ENCODE measurements around the gene KLK3. TPM values are rescaled to one million over a fixed set of nuclear protein-coding genes. Genes with fewer than 3 reads are reported as not detected.

Gene KLK3
- total and polyA plus RNA-seq, 2 of the 13 experiments (the other 11 are each of a cell fraction or from before 2014, with no cell fraction given), result not detected

DNA sequence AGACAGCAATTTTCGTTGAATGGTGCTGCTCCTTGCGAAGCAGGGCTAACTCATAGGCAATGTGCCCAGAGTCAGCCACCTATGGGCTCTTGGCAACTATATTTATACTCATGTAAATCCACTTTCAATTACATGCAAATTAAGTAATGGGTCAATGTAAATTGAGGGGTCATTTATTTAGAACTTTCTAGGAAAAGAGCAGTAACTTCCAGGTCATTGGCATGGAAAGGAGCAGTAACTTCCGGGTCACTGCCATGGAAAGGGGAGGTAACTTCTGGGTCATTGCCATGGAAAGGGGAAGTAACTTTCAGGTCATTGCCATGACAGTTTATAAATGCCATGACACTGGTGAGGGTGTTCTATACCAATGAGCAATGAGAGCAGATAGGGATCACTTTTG is 44.9 kb downstream of the KLK3 start:
- ATAC-seq, result no peak
- no peak overlapping the region for H3K9ac ChIP-seq (ENCODE audit: insufficient read depth, low read depth, low read length)
- CTCF ChIA-PET (ENCODE audit: low intra/inter-chr PET ratio, low total read pairs), result no interaction called here
- POLR2A ChIA-PET, result no interaction called here
- H3K27me3 ChIP-seq (ENCODE audit: control insufficient read depth in 1 of 2, insufficient read depth in 2 of 2, low read length in 2 of 2), result no peaks in the 10 kb centered on the region; a peak in 1 of 5 replicates
- no peak for FAIRE-seq
- H3K4me3 ChIP-seq (replicated peaks in 1 of 3; ENCODE audit: insufficient read depth in 1 of 3, low read depth in 2 of 3, low read length in 3 of 3), result no peak overlapping the region
- 10% methylated on average over 3 of the region's 3 CpGs for WGBS (ENCODE audit: low lambda C conversion rate)
- H3K4me2 ChIP-seq (ENCODE audit: low read depth, low read length), result no peak overlapping the region
- no peaks in the 10 kb centered on the region for H3K79me2 ChIP-seq (ENCODE audit: insufficient read depth, low read length)
- DNase-seq (ENCODE audit: low spot score), result no peak
- H3K36me3 ChIP-seq (replicated peaks in 1 of 2; ENCODE audit: control insufficient read depth in 1 of 2, insufficient read depth in 2 of 2, low read length in 2 of 2), result no peaks in the 10 kb centered on the region
- no peaks in the 10 kb centered on the region for H4K20me1 ChIP-seq (ENCODE audit: insufficient read depth, low read length)
- intact Hi-C loops (cut with micrococcal nuclease; ENCODE audit: unreplicated experiment), result no loop called here
- H2AFZ ChIP-seq (ENCODE audit: low read length), result no peak overlapping the region
- H3K9me3 ChIP-seq (ENCODE audit: low read length), result no peaks in the 10 kb centered on the region
- in situ Hi-C loops (cut with HindIII; ENCODE audit: extremely low pct_ligation_motif_present, low pct_unique_long_range_greater_than_20kb), result no loop called here
- H3K27ac ChIP-seq (ENCODE audit: extremely low read length, insufficient read depth, low read length), result no peak overlapping the region
- TF ChIP-seq GABPB1 (CRISPR knock-in tag; IDR thresholded peaks at IDR 0.05), result peak; percentile 18; the same call in 1 of the 2 replicates
- no peak for TF ChIP-seq RAD51 (IDR thresholded peaks at IDR 0.05; ENCODE audit: borderline replicate concordance)
- TF ChIP-seq NR2C2 (CRISPR knock-in tag; IDR thresholded peaks at IDR 0.05; ENCODE audit: borderline replicate concordance), result peak; percentile 76
- 0 out of 2 replicates have a peak, but pooled peaks have one; percentile 14 for TF ChIP-seq GABPA (IDR thresholded peaks at IDR 0.05; ENCODE audit: low read depth, low read length)
- TF ChIP-seq GABPA (CRISPR knock-in tag; IDR thresholded peaks at IDR 0.05; ENCODE audit: low read depth), result peak; percentile 58
- no TSS peak for BruUV-seq (replicated peaks)
- H3K4me1 ChIP-seq (ENCODE audit: insufficient read depth, low read length), result no peaks in the 10 kb centered on the region

DNA sequence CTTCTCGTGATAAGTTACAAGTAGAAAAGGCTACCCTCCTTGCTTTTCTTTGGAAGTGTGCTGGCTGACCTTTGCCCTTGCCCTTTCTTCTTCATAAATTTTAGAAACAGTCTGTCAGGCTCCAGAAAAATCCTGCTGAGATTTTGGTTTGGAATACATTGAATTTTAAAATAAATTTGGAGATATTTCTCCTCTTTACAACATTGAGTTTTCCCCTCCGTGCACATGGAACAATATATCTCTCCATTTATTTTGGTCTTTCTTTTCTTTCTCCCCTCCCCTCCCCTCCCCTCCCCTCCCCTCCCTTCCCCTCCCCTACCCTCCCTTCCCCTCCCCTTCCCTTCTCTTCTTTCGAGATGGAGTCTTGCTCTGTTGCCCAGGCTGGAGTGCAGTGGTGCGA is 47.9 kb downstream of the KLK3 start:
- no peaks in the 10 kb centered on the region for H3K9me3 ChIP-seq (ENCODE audit: low read length)
- no peak for DNase-seq (ENCODE audit: low spot score)
- no peak for FAIRE-seq
- intact Hi-C loops (cut with micrococcal nuclease; ENCODE audit: unreplicated experiment) (no loop called here), in situ Hi-C loops (cut with HindIII; ENCODE audit: extremely low pct_ligation_motif_present, low pct_unique_long_range_greater_than_20kb) (no loop called here)
- 31% methylated on average over 4 of the region's 4 CpGs for WGBS (ENCODE audit: low lambda C conversion rate)
- H3K27ac ChIP-seq (ENCODE audit: extremely low read length, insufficient read depth, low read length), result no peak overlapping the region
- ATAC-seq, result no peak
- CTCF ChIA-PET (ENCODE audit: low intra/inter-chr PET ratio, low total read pairs), result no interaction called here
- no peak overlapping the region for H2AFZ ChIP-seq (ENCODE audit: low read length)
- no peak overlapping the region for H3K9ac ChIP-seq (ENCODE audit: insufficient read depth, low read depth, low read length)
- POLR2A ChIA-PET, result no interaction called here
- TF ChIP-seq FOSL1 (CRISPR knock-in tag; IDR thresholded peaks at IDR 0.05; ENCODE audit: borderline replicate concordance), result no peak
- TF ChIP-seq HNRNPK (IDR thresholded peaks at IDR 0.05; ENCODE audit: low read depth, low read length, poor library complexity, severe bottlenecking), result peak; percentile 92
- peak; percentile 80; the same call in 1 of the 2 replicates for TF ChIP-seq PCBP1 (IDR thresholded peaks at IDR 0.05; ENCODE audit: borderline replicate concordance, low read depth, low read length)
- no peak for TF ChIP-seq RFX1 (IDR thresholded peaks at IDR 0.05)
- no peak overlapping the region for H3K4me3 ChIP-seq (replicated peaks in 1 of 3; ENCODE audit: insufficient read depth in 1 of 3, low read depth in 2 of 3, low read length in 3 of 3)
- no peaks in the 10 kb centered on the region for H3K4me1 ChIP-seq (ENCODE audit: insufficient read depth, low read length)
- H3K27me3 ChIP-seq (ENCODE audit: control insufficient read depth in 1 of 2, insufficient read depth in 2 of 2, low read length in 2 of 2), result no peaks in the 10 kb centered on the region; a peak in 2 of 5 replicates
- H3K36me3 ChIP-seq (replicated peaks in 1 of 2; ENCODE audit: control insufficient read depth in 1 of 2, insufficient read depth in 2 of 2, low read length in 2 of 2), result no peaks in the 10 kb centered on the region
- BruUV-seq (replicated peaks), result no TSS peak
- H3K79me2 ChIP-seq (ENCODE audit: insufficient read depth, low read length), result no peaks in the 10 kb centered on the region
- H3K4me2 ChIP-seq (ENCODE audit: low read depth, low read length), result no peak overlapping the region
- H4K20me1 ChIP-seq (ENCODE audit: insufficient read depth, low read length), result no peaks in the 10 kb centered on the region

Data from HepG2 (cell line).